Camera-type eye (tissue), 1 donor: Measurements from ENCODE around the gene CA9. TPM values are rescaled to one million over a fixed set of nuclear protein-coding genes. Genes with fewer than 3 reads are reported as not detected.

Source experiments
- total RNA-seq: library from RNA; depleted of rRNA; stranded (reverse); fragments of >200 nt; gene quantifications from one replicate; pipeline ENCODE4 v1.2.3, GENCODE V29; 2014

CA9 gene
- total RNA-seq: 0.88 TPM

DNA sequence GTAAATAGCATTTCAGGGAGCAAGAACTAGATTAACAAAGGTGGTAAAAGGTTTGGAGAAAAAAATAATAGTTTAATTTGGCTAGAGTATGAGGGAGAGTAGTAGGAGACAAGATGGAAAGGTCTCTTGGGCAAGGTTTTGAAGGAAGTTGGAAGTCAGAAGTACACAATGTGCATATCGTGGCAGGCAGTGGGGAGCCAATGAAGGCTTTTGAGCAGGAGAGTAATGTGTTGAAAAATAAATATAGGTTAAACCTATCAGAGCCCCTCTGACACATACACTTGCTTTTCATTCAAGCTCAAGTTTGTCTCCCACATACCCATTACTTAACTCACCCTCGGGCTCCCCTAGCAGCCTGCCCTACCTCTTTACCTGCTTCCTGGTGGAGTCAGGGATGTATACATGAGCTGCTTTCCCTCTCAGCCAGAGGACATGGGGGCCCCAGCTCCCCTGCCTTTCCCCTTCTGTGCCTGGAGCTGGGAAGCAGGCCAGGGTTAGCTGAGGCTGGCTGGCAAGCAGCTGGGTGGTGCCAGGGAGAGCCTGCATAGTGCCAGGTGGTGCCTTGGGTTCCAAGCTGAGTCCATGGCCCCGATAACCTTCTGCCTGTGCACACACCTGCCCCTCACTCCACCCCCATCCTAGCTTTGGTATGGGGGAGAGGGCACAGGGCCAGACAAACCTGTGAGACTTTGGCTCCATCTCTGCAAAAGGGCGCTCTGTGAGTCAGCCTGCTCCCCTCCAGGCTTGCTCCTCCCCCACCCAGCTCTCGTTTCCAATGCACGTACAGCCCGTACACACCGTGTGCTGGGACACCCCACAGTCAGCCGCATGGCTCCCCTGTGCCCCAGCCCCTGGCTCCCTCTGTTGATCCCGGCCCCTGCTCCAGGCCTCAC lies at the start of gene CA9:
Gene CA9, plus strand, starts transcription at position 797 of the 893 bp plus-strand sequence. Its CDS starts 32 bp downstream, at position 829.

DNA sequence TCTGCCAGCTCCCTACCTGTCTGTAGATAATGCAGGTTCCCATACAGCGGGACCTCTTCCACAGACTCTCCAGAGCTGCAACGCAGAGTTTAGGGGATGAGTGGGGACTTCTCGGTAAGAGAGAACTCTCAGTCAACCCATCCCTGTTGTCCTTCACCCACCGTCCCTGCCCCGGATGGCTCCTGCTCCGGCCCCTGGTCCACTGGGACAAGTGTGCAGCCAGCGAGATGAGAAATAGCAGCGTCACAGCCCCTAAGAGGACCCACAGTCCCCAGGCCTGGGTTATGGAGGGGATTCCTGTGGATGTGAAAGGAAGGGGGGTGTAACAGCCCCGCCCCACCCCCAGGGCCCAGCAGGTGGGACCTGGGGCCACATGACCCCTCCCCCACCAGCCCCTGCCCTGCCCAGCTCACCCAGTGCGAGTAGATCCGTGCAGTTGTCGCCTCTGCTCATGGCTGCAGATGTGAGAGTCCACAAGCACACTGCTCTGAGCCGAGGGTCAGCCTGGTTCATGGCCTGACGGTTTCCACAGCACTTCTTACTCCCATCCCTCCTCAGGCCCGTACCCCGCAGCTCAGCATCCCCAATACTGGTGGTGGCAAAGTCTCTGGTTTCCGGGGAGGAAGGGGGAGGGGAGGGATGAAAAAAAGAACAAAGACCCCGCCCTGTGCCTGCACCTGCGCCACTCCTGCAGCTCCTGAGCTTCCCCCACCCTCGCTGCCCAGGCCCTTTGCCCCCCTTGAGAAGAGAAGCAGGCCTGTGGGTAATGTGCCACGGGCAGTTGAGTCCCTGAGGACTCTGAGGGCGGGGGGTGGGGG lies 23.2 kb upstream of the CA9 start, which contains the start of gene SIT1:
Gene SIT1, minus strand, starts transcription at position 591 of the 818 bp plus-strand sequence. Its CDS starts 78 bp downstream, at position 513.

DNA sequence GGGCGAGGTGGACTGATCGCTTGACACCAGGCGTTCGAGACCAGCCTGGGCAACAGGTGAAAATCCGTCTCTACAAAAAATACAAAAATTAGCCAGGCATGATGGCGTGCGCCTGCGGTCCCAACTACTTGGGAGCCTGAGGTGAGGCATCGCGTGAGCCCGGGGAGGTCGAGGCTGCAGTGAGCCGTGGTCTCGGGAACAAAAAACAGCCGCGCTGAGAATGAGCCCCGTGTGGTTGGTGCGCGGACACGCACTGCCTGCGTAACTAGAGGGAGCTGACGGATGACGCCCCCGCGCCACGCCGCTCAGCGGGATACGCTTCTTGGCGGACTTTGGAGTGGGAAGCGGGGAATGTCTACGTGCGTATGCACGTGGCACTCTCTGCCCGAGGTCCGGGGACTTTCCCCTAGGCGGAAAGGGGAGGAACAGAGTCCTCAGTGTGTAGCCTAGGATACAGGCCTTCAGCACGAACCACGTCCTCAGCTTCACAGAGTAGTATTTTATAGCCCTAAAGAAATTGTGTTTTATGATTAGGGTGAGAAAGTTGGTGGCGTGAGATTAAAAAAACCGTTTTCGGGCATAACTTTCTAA lies 16.1 kb upstream of the CA9 start, which contains the start of gene RMRP:
Gene RMRP, minus strand, starts transcription at position 474 of the 591 bp plus-strand sequence.

DNA sequence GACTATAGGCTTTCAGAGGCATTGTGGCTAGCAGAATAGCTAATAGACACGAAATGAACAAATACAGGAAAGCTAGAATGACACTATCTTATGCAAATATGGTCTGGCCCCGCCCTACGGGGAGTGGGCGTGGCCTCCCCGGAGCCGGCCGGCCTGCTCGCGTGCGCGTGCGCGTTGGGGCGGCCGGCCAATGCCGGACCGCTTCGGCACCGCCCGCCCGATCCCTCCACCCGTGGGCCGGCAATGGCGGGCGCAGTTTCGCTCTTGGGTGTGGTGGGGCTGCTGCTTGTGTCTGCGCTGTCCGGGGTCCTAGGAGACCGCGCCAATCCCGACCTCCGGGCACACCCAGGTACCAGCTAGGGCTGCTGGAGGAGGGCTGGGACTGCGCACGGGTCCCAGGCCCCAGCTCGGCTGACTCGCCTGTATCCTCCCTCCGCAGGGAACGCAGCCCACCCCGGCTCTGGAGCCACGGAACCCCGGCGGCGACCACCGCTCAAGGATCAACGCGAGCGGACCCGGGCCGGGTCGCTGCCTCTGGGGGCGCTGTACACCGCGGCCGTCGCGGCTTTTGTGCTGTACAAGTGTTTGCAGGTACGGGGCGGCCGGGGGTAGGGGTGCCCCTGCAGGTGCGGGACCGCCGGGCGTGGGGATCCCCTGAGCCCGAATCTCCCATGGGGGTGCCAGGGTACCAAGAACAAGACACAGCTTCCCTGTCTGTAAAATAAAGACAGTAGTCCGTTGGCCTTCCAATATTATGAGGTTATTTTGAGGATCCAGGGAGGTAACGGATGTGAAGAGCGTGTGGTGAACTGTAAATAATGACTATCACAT lies 15.4 kb upstream of the CA9 start, which contains the start of gene CCDC107:
Gene CCDC107, plus strand, starts transcription at position 156 of the 831 bp plus-strand sequence. Its CDS starts 88 bp downstream, at position 244.

GRCh38 chr9:35664531-35665470 lies 8.9 kb upstream of the CA9 start, which contains the start of gene ARHGEF39:
Gene ARHGEF39 (minus strand): TSS chr9:35665195. CDS start chr9:35665169, 26 bp downstream.

GRCh38 chr9:35689542-35690293 lies 16.0 kb downstream of the CA9 start, which contains the start of gene TPM2:
Gene TPM2 (minus strand): TSS chr9:35689925. CDS start chr9:35689817, 108 bp downstream.

Other genes with a start within 250 kb of the CA9 start
- gene RUSC2, start 183.8 kb upstream of the CA9 start, total RNA-seq: 40.5 TPM
- gene TESK1, start 68.7 kb upstream of the CA9 start, total RNA-seq: 23.4 TPM
- 2.5 TPM for gene CD72, start 55.5 kb upstream of the CA9 start, total RNA-seq
- gene SIT1, start 23.0 kb upstream of the CA9 start, total RNA-seq: not detected
- 5,655 TPM for gene RMRP, start 15.9 kb upstream of the CA9 start, total RNA-seq
- gene CCDC107, start 15.6 kb upstream of the CA9 start, total RNA-seq: 8.9 TPM
- gene ARHGEF39, start 8.7 kb upstream of the CA9 start, total RNA-seq: 1.9 TPM
- gene TPM2, start 16.0 kb downstream of the CA9 start, total RNA-seq: 288 TPM
- gene TLN1, start 58.3 kb downstream of the CA9 start, total RNA-seq: 160 TPM
- 32.2 TPM for gene CREB3, start 58.7 kb downstream of the CA9 start, total RNA-seq
- 60.5 TPM for gene GBA2, start 75.3 kb downstream of the CA9 start, total RNA-seq
- gene RGP1, start 75.4 kb downstream of the CA9 start, total RNA-seq: 21.8 TPM
- gene MSMP, start 80.3 kb downstream of the CA9 start, total RNA-seq: 2.3 TPM
- gene NPR2, start 117.7 kb downstream of the CA9 start, total RNA-seq: 30.7 TPM
- 2.9 TPM for gene SPAG8, start 138.3 kb downstream of the CA9 start, total RNA-seq
- 17.0 TPM for gene HINT2, start 141.1 kb downstream of the CA9 start, total RNA-seq
- gene FAM221B, start 154.8 kb downstream of the CA9 start, total RNA-seq: not detected
- 16.6 TPM for gene TMEM8B, start 155.3 kb downstream of the CA9 start, total RNA-seq
- not detected for gene OR13J1, start 196.5 kb downstream of the CA9 start, total RNA-seq
- gene HRCT1, start 232.3 kb downstream of the CA9 start, total RNA-seq: not detected
- 0.33 TPM for gene SPAAR, start 235.6 kb downstream of the CA9 start, total RNA-seq